T-helper 1 cell treated with Interleukin-12 subunit alpha and Interleukin-12 subunit beta and Interleukin-4 antibody, amounts not matched to agents 30 ng/mL and 1 ng/mL, for 36 hours (primary cell): ENCODE results near the gene SSBP1. TPM values are rescaled to one million over a fixed set of nuclear protein-coding genes. Genes with fewer than 3 reads are reported as not detected.
"Not testable (repeated sequence)": the region's sequence is repeated elsewhere in the genome, so short reads cannot be mapped to it uniquely, and the experiment has no call there.

Experiments
- intact Hi-C: fragments of 100-400 bp; cut with micrococcal nuclease; formaldehyde crosslinking; loops from one replicate; pipeline ENCODE4 v1.15.1; 2024
- total RNA-seq: library from RNA; stranded (reverse); gene quantifications from 2 replicates; pipeline ENCODE4 v1.2.3, GENCODE V29; 2022

SSBP1 gene
- 147 and 154 TPM in 2 replicates for total RNA-seq

GRCh38 chr7:141737836-141738591 lies at the start of gene SSBP1:
Gene SSBP1 (plus strand): TSS chr7:141738358. CDS start chr7:141739167, 809 bp downstream.
- intact Hi-C loops = loop anchor here (1.0 to 10.0 kb wide), 15 partner anchors 37 to 1362 kb away; partner anchors contain the start of genes AGK, BRAF, MKRN1 and MRPS33

GRCh38 chr7:141689072-141689825 lies 48.9 kb upstream of the SSBP1 start:
- intact Hi-C loops = not testable (repeated sequence)

- intact Hi-C loops = no loop called here
Measured at GRCh38 chr7:141691540-141691939, 46.6 kb upstream of the SSBP1 start.

GRCh38 chr7:141691961-141692360 lies 46.2 kb upstream of the SSBP1 start:
- intact Hi-C loops = no loop called here

- intact Hi-C loops = no loop called here
Measured at GRCh38 chr7:141693082-141693481, 45.1 kb upstream of the SSBP1 start.

GRCh38 chr7:141695803-141696289 lies 42.3 kb upstream of the SSBP1 start:
- intact Hi-C loops = no loop called here

GRCh38 chr7:141696348-141696747 lies 41.8 kb upstream of the SSBP1 start:
- intact Hi-C loops = no loop called here

GRCh38 chr7:141697211-141697871 lies 40.8 kb upstream of the SSBP1 start:
- intact Hi-C loops = loop anchor here (1.0 kb wide), 1 partner anchor 9 kb away; no protein-coding TSS in a partner anchor

GRCh38 chr7:141698247-141699015 lies 39.7 kb upstream of the SSBP1 start:
- intact Hi-C loops = no loop called here

- intact Hi-C loops = loop anchor here (1.0 to 10.0 kb wide), 4 partner anchors 685 to 1685 kb away; partner anchors contain the start of genes MRPS33, NDUFB2 and ZYX
Measured at GRCh38 chr7:141699860-141700259, 38.3 kb upstream of the SSBP1 start.

GRCh38 chr7:141700296-141700847 lies 37.8 kb upstream of the SSBP1 start:
- intact Hi-C loops = loop anchor here (1.0 to 10.0 kb wide), 4 partner anchors 686 to 1684 kb away; partner anchors contain the start of genes MRPS33, NDUFB2 and ZYX

GRCh38 chr7:141700848-141701371 lies 37.2 kb upstream of the SSBP1 start:
- intact Hi-C loops = loop anchor here (1.0 to 10.0 kb wide), 8 partner anchors 22 to 1684 kb away; partner anchors contain the start of genes MRPS33, NDUFB2, SSBP1 and ZYX

GRCh38 chr7:141701489-141702046 lies 36.6 kb upstream of the SSBP1 start:
- intact Hi-C loops = loop anchor here (1.0 to 10.0 kb wide), 8 partner anchors 15 to 1683 kb away; partner anchors contain the start of genes MRPS33, SSBP1 and ZYX

- intact Hi-C loops = loop anchor here (2.0 to 10.0 kb wide), 3 partner anchors 15 to 1683 kb away; partner anchors contain the start of gene ZYX
Measured at GRCh38 chr7:141702047-141702567, 36.1 kb upstream of the SSBP1 start, which contains the start of gene DENND11. Gene DENND11 (minus strand): TSS chr7:141702166. CDS start chr7:141702153, 13 bp downstream.

GRCh38 chr7:141702892-141703291 lies 35.3 kb upstream of the SSBP1 start:
- intact Hi-C loops = loop anchor here (2.0 to 10.0 kb wide), 3 partner anchors 14 to 1682 kb away; partner anchors contain the start of gene ZYX

- intact Hi-C loops = loop anchor here (5.0 to 10.0 kb wide), 2 partner anchors 802 to 1681 kb away; partner anchors contain the start of gene ZYX
Measured at GRCh38 chr7:141704112-141704511, 34.0 kb upstream of the SSBP1 start.

GRCh38 chr7:141704741-141705140 lies 33.4 kb upstream of the SSBP1 start:
- intact Hi-C loops = loop anchor here (5.0 to 10.0 kb wide), 2 partner anchors 802 to 1680 kb away; partner anchors contain the start of gene ZYX

- intact Hi-C loops = loop anchor here (10.0 kb wide), 1 partner anchor 1678 kb away; the partner anchor contains the start of gene ZYX
Measured at GRCh38 chr7:141706239-141707064, 31.7 kb upstream of the SSBP1 start.
